Epithelial cell of proximal tubule (primary cell): ENCODE results near the gene AFF3. TPM values are rescaled to one million over a fixed set of nuclear protein-coding genes. Genes with fewer than 3 reads are reported as not detected.

Source experiments
- DNase-seq: peaks from one replicate; pipeline ENCODE4 v3.0.0-alpha.2; 2011; ENCODE audit warnings: low read depth
- H3K4me3 ChIP-seq: 2 replicates; pipeline ENCODE4 v1.5.1; 2011; ENCODE audit warnings: low read depth, mild to moderate bottlenecking, low read length
- total RNA-seq: library from RNA; depleted of rRNA; stranded (reverse); fragments of >200 nt; gene quantifications from 2 replicates; pipeline ENCODE4 v1.2.3, GENCODE V29; 2015
- TF ChIP-seq, protein P1 (sequence below): conservative IDR thresholded peaks from 2 replicates; pipeline ENCODE4 v1.5.1; 2012; ENCODE audit warnings: low read depth, mild to moderate bottlenecking, low read length

The AFF3 gene
- total RNA-seq, 1 donor from 2014 or later, result 0.35 TPM

DNA sequence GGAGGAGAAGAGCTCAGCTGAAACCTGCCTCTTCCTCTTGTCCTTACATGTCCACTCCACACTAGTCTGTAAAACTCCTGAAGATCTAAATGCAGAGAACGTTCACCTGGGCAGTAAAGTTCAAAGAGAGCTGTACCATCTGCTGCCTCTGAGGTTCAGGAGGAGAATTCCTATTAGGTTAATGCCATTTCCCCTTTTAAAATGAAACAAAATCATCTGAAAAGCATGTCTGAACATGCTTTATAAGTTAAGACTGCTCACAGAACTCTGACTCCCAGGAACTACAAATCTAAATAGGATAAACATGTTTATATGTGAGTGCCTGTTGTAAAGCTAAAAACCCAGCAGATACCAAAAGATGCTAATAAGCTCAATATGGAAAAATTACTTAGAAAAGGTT is 164.4 kb downstream of the AFF3 start:
- no peak for DNase-seq
- no peak overlapping the region for H3K4me3 ChIP-seq
- TF ChIP-seq, protein P1, sequence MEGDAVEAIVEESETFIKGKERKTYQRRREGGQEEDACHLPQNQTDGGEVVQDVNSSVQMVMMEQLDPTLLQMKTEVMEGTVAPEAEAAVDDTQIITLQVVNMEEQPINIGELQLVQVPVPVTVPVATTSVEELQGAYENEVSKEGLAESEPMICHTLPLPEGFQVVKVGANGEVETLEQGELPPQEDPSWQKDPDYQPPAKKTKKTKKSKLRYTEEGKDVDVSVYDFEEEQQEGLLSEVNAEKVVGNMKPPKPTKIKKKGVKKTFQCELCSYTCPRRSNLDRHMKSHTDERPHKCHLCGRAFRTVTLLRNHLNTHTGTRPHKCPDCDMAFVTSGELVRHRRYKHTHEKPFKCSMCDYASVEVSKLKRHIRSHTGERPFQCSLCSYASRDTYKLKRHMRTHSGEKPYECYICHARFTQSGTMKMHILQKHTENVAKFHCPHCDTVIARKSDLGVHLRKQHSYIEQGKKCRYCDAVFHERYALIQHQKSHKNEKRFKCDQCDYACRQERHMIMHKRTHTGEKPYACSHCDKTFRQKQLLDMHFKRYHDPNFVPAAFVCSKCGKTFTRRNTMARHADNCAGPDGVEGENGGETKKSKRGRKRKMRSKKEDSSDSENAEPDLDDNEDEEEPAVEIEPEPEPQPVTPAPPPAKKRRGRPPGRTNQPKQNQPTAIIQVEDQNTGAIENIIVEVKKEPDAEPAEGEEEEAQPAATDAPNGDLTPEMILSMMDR, result no peak

DNA sequence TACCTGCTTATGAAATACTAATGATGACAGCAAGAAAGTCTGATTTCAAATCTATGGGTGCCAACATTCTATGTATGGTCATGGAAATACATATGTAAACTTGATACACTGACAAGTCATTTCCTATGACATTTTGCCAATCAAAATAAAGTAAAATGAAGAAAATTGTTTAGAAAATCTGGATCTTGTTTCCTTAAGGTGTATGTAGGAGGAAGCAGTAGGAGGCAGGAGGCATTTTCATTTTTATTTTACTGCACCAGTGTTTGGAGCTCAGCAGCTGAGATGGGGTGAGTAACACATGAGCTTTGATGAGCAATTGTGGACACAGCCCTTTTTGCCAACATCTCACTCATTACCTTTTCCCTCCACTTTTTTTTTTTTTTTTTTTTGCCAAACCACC is 167.0 kb downstream of the AFF3 start:
- TF ChIP-seq, protein P1, result no peak
- no peak overlapping the region for H3K4me3 ChIP-seq
- DNase-seq, result peak; percentile 41

DNA sequence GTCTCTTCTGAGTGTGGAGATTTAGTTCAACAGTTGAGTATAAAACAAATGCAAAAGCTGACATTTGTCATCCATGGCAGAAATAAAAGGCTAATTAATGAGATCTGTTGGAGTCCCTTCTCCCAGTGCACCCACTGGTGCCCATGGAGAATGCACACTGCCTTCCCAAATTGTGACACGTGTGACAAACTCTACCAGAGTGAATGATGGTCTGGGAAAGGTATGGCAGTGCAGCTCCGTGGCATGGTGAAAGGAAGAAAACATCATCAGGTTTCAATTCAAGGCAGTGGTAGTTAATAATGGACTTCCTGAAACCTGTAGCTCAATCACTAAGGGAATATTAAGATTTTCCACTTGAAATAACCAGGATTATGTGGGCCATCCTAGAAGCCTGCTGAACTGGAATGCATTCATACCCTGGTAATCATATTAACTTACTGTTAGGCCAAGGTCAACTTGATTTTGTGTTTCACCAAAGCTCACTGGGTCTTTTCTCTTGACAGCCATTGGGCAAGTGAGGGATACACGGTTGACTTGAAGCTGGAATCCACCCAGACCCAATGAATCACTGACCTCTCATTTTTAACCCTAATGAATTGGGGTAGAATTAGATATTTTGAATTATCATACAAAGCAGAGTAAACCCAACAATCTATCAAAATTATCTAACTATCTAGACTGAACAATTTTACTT is 167.6 kb downstream of the AFF3 start:
- TF ChIP-seq, protein P1, result no peak
- DNase-seq, result peak; percentile 96

DNA sequence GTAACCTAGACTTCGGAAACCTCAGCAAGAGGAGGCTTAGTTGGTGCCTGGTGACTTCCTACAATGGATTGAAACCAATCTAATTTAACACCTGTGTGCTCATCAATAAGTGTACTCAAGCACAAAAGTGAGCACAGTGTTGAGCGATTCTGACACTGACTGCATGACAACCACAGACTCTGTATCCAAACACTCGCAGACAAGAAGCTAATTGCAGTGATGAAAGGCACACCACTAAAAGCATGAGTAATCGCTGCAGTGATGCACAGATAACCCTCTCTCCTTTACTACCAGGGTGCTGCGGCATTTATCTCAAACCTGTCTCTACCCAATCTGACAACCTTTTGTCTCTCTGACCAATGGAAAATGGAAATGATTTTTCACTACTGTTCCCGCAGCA is 168.1 kb downstream of the AFF3 start:
- H3K4me3 ChIP-seq, result peak overlapping the region; percentile 17
- TF ChIP-seq, protein P1, result no peak
- peak; percentile 90 for DNase-seq

More for the DNA sequence above, 167.6 kb downstream of the AFF3 start:
- H3K4me3 ChIP-seq, result peak overlapping the region; percentile 17

DNA sequence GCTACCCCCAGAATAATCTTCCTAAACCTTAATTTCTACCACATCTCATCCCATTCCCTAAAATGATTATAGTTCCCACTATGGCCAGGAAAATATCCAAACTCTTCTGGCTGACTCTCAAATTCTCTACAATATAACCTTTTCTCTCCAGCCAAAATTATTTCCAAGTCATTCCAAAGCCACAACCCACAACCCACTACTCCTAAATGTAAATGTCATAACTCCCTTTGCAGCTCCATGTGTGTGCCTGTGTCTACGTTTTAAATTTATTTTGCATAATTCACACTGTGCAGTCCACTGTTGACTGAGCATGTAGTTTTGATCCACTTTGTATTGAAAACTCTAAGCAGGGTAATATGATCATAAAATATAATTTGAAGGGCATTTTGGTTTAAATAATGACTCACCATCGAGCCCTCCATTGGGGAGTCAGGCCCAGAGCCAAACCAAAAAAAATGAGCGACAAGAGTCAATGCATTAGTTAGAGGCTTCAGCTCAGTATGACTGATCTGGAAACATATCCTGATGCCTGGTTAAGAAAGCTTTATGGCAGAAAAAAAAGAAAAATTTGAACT is 171.0 kb downstream of the AFF3 start:
- DNase-seq, result no peak
- H3K4me3 ChIP-seq, result no peak overlapping the region
- TF ChIP-seq, protein P1, result no peak

DNA sequence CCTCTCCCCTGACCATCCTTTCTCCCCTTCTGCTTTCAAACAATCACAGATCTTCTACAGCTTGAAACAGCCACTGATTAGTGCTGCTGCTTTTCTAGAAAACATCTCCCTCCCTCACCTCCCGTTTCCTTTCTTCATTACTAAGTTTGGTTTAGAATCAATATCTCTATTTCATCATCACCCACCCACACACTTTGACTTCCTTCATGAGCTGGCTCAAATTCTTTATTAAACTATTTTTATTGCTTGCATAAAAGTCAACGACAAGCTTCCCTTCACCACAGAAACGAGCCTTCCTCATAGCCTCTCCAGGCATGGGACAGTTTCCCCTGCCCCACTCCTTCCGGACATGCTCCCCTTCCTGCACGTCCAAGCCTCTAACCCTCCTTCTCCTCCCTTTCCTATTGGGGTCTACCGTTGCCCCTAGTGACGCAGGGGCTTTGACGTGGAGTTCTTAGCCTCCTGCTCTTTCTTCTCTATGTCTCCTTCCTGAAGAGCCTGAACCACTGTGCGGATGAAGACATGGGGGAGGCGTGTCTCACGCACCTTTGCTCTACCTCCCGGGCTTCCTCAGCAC is 172.0 kb downstream of the AFF3 start:
- H3K4me3 ChIP-seq, result no peak overlapping the region
- TF ChIP-seq, protein P1, result no peak
- no peak for DNase-seq
